Measurements from ENCODE around the gene SLX1A. TPM values are rescaled to one million over a fixed set of nuclear protein-coding genes. Genes with fewer than 3 reads are reported as not detected.

The SLX1A gene
- total RNA-seq, 1 donor from 2014 or later = 44.6 TPM

DNA sequence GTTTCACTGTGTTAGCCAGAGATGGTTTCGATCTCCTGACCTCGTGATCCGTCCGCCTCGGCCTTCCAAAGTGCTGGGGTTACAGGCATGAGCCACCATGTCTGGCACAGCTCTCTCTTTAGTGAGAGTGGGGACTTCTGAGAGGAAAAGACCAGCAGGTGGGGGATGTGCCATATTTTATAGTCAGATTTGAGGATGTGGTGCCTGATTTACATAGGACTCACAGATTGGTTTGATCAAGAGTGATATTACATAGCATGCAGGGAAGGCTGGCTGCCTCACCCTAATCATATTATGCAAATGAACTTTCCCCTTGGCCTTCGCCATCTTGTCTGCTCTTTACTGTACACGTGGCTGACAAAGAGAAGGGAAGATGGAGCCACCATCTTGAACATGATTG lies 42.6 kb upstream of the SLX1A start:
- no peaks in the 10 kb centered on the region for H3K27me3 ChIP-seq
- no peak for DNase-seq (ENCODE audit: low spot score in 2 of 2)
- no peaks in the 10 kb centered on the region for H3K36me3 ChIP-seq
- H3K27ac ChIP-seq = no peak overlapping the region
- H3K9me3 ChIP-seq = peaks cover 0 to 8% of the 10 kb centered on the region in 2 donors
- TF ChIP-seq, protein P1, sequence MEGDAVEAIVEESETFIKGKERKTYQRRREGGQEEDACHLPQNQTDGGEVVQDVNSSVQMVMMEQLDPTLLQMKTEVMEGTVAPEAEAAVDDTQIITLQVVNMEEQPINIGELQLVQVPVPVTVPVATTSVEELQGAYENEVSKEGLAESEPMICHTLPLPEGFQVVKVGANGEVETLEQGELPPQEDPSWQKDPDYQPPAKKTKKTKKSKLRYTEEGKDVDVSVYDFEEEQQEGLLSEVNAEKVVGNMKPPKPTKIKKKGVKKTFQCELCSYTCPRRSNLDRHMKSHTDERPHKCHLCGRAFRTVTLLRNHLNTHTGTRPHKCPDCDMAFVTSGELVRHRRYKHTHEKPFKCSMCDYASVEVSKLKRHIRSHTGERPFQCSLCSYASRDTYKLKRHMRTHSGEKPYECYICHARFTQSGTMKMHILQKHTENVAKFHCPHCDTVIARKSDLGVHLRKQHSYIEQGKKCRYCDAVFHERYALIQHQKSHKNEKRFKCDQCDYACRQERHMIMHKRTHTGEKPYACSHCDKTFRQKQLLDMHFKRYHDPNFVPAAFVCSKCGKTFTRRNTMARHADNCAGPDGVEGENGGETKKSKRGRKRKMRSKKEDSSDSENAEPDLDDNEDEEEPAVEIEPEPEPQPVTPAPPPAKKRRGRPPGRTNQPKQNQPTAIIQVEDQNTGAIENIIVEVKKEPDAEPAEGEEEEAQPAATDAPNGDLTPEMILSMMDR (IDR thresholded peaks at IDR 0.05) = no peak
- H3K4me3 ChIP-seq = no peak overlapping the region
- intact Hi-C loops (cut with DNase I) = no loop called here
- H3K4me1 ChIP-seq = no peaks in the 10 kb centered on the region

DNA sequence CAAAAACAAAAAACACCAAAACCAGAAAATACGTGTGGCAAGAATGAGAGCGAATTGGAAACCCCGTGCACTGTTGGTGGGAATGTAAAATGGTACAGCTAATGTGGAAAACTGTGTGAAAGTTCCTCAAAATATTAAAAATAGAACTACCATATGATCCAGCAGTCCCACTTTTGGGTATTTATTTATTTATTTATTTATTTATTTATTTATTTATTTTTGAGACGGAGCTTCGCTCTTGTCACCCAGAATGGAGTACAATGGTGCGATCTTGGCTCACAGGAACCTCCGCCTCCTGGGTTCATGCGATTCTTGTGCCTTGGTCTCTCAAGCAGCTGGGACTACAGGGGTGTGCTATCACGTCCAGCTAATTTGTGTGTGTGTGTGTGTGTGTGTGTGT lies 41.2 kb upstream of the SLX1A start:
- TF ChIP-seq, protein P1 (IDR thresholded peaks at IDR 0.05) = no peak
- Histone ChIP-seq H3K27ac (no peak overlapping the region), H3K27me3 (no peaks in the 10 kb centered on the region), H3K9me3 (peaks cover 0 to 8% of the 10 kb centered on the region in 2 donors), H3K36me3 (no peaks in the 10 kb centered on the region), H3K4me1 (no peaks in the 10 kb centered on the region), H3K4me3 (no peak overlapping the region)
- DNase-seq (ENCODE audit: low spot score in 2 of 2) = no peak
- intact Hi-C loops (cut with DNase I) = no loop called here

- Histone ChIP-seq H3K36me3 (no peaks in the 10 kb centered on the region), H3K4me3 (no peak overlapping the region), H3K27me3 (no peaks in the 10 kb centered on the region), H3K4me1 (no peaks in the 10 kb centered on the region), H3K27ac (no peak overlapping the region), H3K9me3 (no peaks in the 10 kb centered on the region)
- TF ChIP-seq, protein P1 (IDR thresholded peaks at IDR 0.05) = no peak
- no peak for DNase-seq (ENCODE audit: low spot score in 2 of 2)
- intact Hi-C loops (cut with DNase I) = no loop called here
These were observed 38.5 kb upstream of the SLX1A start for GRCh38 chr16:30155188-30155587.

- Histone ChIP-seq H3K9me3 (no peaks in the 10 kb centered on the region), H3K36me3 (no peaks in the 10 kb centered on the region), H3K27ac (no peak overlapping the region), H3K4me3 (no peak overlapping the region), H3K4me1 (no peaks in the 10 kb centered on the region), H3K27me3 (no peaks in the 10 kb centered on the region)
- DNase-seq (ENCODE audit: low spot score in 2 of 2) = no peak
- TF ChIP-seq, protein P1 (IDR thresholded peaks at IDR 0.05) = no peak
- intact Hi-C loops (cut with DNase I) = no loop called here
These were observed 36.5 kb upstream of the SLX1A start for GRCh38 chr16:30157214-30157613.

- Histone ChIP-seq H3K4me1 (no peaks in the 10 kb centered on the region), H3K27ac (no peak overlapping the region), H3K36me3 (no peaks in the 10 kb centered on the region), H3K9me3 (no peaks in the 10 kb centered on the region), H3K4me3 (no peak overlapping the region), H3K27me3 (no peaks in the 10 kb centered on the region)
- TF ChIP-seq, protein P1 (IDR thresholded peaks at IDR 0.05) = no peak
- DNase-seq (ENCODE audit: low spot score in 2 of 2) = no peak
- intact Hi-C loops (cut with DNase I) = no loop called here
These were observed 30.1 kb upstream of the SLX1A start for GRCh38 chr16:30163538-30163937.
